Measurements from ENCODE around the gene GFPT2.

DNA sequence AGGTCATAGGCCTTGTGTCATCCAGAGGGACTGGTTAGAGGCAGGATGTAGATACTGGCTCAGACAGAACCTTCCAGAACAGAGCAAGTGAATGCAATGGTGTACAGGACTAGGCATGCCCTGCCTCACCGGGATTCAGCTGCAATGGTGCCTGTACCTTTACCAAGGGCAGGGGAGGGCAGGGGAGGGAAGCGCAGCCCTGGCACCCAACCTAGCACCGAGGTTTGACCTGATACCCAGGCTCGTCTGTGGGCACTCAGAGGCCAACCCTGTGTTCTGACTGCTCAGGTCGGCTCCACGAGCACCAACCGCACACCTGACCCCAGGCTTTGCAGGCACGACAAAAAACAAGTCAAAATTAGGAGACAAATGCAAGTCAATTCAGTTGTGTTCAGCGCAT lies 47.3 kb upstream of the GFPT2 start:
- TF ChIP-seq, protein P1, sequence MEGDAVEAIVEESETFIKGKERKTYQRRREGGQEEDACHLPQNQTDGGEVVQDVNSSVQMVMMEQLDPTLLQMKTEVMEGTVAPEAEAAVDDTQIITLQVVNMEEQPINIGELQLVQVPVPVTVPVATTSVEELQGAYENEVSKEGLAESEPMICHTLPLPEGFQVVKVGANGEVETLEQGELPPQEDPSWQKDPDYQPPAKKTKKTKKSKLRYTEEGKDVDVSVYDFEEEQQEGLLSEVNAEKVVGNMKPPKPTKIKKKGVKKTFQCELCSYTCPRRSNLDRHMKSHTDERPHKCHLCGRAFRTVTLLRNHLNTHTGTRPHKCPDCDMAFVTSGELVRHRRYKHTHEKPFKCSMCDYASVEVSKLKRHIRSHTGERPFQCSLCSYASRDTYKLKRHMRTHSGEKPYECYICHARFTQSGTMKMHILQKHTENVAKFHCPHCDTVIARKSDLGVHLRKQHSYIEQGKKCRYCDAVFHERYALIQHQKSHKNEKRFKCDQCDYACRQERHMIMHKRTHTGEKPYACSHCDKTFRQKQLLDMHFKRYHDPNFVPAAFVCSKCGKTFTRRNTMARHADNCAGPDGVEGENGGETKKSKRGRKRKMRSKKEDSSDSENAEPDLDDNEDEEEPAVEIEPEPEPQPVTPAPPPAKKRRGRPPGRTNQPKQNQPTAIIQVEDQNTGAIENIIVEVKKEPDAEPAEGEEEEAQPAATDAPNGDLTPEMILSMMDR (conservative IDR thresholded peaks at IDR 0.05; ENCODE audit: low read length): no peak
- TF ChIP-seq EZH2phosphoT487 (IDR thresholded peaks at IDR 0.05; ENCODE audit: borderline replicate concordance, low read depth, low read length): no peak
